T-helper 22 cell (primary cell): ENCODE data around the gene CES4A.
"Not testable (repeated sequence)": the region's sequence is repeated elsewhere in the genome, so short reads cannot be mapped to it uniquely, and the experiment has no call there.

ENCODE experiments used
- DNase-seq: peaks from one replicate; pipeline ENCODE4 v3.0.0-alpha.2; 2020; ENCODE audit warnings: low read depth

Gene CES4A

GRCh38 chr16:66956154-66956457 lies 32.3 kb upstream of the CES4A start:
- not testable (repeated sequence) for DNase-seq

GRCh38 chr16:66958857-66959703 lies 29.3 kb upstream of the CES4A start:
- DNase-seq, result no peak

- no peak for DNase-seq
Observed at GRCh38 chr16:66959704-66960161, 28.7 kb upstream of the CES4A start.

GRCh38 chr16:66960270-66960669 lies 28.1 kb upstream of the CES4A start:
- no peak for DNase-seq

- DNase-seq, result peak; percentile 13
Observed at GRCh38 chr16:66961065-66961744, 27.2 kb upstream of the CES4A start, which contains the start of gene CES3. CES3 (plus strand) TSS chr16:66961266; CDS start chr16:66961308, 42 bp downstream.

GRCh38 chr16:66961914-66962313 lies 26.5 kb upstream of the CES4A start:
- DNase-seq, result no peak

GRCh38 chr16:66964049-66964448 lies 24.3 kb upstream of the CES4A start:
- no peak for DNase-seq

- DNase-seq, result no peak
Observed at GRCh38 chr16:66968847-66969246, 19.5 kb upstream of the CES4A start.

GRCh38 chr16:66970775-66971720 lies 17.3 kb upstream of the CES4A start:
- DNase-seq, result no peak

- no peak for DNase-seq
Observed at GRCh38 chr16:66972983-66973382, 15.4 kb upstream of the CES4A start.

- no peak for DNase-seq
Observed at GRCh38 chr16:66973716-66974115, 14.7 kb upstream of the CES4A start.

GRCh38 chr16:66974156-66974931 lies 14.0 kb upstream of the CES4A start:
- not testable (repeated sequence) for DNase-seq

- peak; percentile 31 for DNase-seq
Observed at GRCh38 chr16:66974932-66975246, 13.5 kb upstream of the CES4A start.

- DNase-seq, result no peak
Observed at GRCh38 chr16:66975302-66975893, 13.0 kb upstream of the CES4A start.

- DNase-seq, result no peak
Observed at GRCh38 chr16:66976746-66977145, 11.6 kb upstream of the CES4A start.

GRCh38 chr16:66977341-66978113 lies 10.9 kb upstream of the CES4A start:
- peak; percentile 62 for DNase-seq

- DNase-seq, result no peak
Observed at GRCh38 chr16:66979011-66979717, 9.2 kb upstream of the CES4A start.

GRCh38 chr16:66983033-66983432 lies 5.4 kb upstream of the CES4A start:
- DNase-seq, result no peak

- DNase-seq, result no peak
Observed at GRCh38 chr16:66984892-66985311, 3.5 kb upstream of the CES4A start.

- DNase-seq, result no peak
Observed at GRCh38 chr16:66986559-66986958, 1.8 kb upstream of the CES4A start.
